Measurements from ENCODE around the gene KMT5B. TPM values are rescaled to one million over a fixed set of nuclear protein-coding genes. Genes with fewer than 3 reads are reported as not detected.

KMT5B gene
- polyA plus RNA-seq, 1 experiment: 17.2 TPM

DNA sequence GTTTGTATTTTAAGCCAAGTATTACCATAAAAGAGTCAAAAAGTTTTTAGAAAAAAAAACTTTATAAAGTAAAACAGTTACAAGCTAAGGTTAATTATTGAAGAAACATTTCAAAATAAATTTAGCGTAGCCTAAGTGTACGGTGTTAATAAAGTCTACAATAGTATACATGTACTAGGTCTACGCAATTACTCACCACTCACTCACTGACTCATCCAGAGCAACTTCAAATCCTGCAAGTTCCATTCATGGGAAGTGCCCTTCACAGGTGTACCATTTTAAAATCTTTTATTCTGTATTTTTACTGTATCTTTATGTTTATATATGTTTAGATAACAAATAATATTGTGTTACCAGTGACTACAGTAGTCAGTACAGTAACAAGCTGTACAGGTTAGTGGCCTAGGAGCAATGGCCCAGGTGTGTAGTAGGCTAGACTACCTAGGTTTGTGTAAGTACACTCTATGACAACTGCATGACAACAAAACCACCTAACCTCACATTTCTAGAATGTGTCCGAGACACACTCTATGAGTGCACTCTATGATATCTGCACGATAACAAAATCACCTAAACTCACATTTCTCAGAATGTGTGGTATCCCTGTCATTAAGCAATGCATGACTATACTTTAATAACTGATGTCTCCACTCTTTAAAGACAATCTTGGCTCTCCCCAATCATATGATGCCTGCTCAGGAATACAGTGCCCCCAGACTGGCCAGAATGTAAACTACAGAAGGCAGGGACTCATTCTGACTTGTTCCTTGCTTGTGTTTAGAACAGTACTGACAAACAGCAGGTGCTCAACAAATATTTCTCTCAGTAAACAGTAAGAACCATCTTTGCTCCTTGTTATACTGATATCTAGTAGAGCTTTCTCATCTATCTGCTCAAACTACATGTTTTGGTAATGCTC is 21.2 kb downstream of the KMT5B start:
- Histone ChIP-seq H3K27ac (ENCODE audit: low read depth, low read length) (no peak overlapping the region), H3K4me3 (ENCODE audit: low read depth, low read length) (no peak overlapping the region), H3K9me3 (ENCODE audit: control insufficient read depth, insufficient read depth, low read length) (no peaks in the 10 kb centered on the region), H3K27me3 (ENCODE audit: control insufficient read depth, insufficient read depth, low read length) (no peaks in the 10 kb centered on the region)
- TF ChIP-seq CTCF (IDR thresholded peaks at IDR 0.05; ENCODE audit: low read depth, low read length): no peak
- POLR2A ChIA-PET: no interaction called here
- DNase-seq (ENCODE audit: low read depth, low spot score): no peak
- CTCF ChIA-PET: interaction anchor here (0.7 to 2.6 kb wide), 3 partner anchors 15 to 21 kb away, joined by 3 to 13 read pairs (median 9); no protein-coding TSS in a partner anchor

DNA sequence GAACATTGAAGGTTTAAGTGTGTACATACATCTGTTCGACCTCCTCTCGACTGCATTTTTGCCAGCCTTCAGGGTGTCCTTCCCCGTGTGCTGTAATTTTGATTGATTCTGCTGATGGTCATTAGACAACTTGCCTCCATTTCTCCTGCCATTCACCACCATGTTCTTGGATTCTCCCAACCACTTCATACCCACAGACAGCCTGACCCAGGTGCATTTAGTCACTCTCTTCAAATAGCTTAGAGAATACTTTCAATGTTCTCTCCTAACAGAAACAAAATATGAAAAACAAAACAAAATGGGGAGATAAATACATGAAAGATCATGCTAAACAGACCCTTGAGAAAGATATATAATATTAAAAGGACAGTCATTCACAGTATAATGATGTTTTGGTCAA is 23.2 kb downstream of the KMT5B start:
- CTCF ChIA-PET: no interaction called here

GRCh38 chr11:68189082-68189481 is 24.0 kb downstream of the KMT5B start:
- CTCF ChIA-PET: no interaction called here
- TF ChIP-seq CTCF (IDR thresholded peaks at IDR 0.05; ENCODE audit: low read depth, low read length): no peak
- POLR2A ChIA-PET: no interaction called here
- Histone ChIP-seq H3K27ac (ENCODE audit: low read depth, low read length) (no peak overlapping the region), H3K9me3 (ENCODE audit: control insufficient read depth, insufficient read depth, low read length) (no peaks in the 10 kb centered on the region), H3K27me3 (ENCODE audit: control insufficient read depth, insufficient read depth, low read length) (no peaks in the 10 kb centered on the region), H3K4me3 (ENCODE audit: low read depth, low read length) (no peak overlapping the region)
- no peak for DNase-seq (ENCODE audit: low read depth, low spot score)

More for the DNA sequence above, 23.2 kb downstream of the KMT5B start:
- no peak overlapping the region for H3K27ac ChIP-seq (ENCODE audit: low read depth, low read length)
- TF ChIP-seq CTCF (IDR thresholded peaks at IDR 0.05; ENCODE audit: low read depth, low read length): no peak
- H3K27me3 ChIP-seq (ENCODE audit: control insufficient read depth, insufficient read depth, low read length): no peaks in the 10 kb centered on the region
- DNase-seq (ENCODE audit: low read depth, low spot score): no peak
- H3K9me3 ChIP-seq (ENCODE audit: control insufficient read depth, insufficient read depth, low read length): no peaks in the 10 kb centered on the region
- POLR2A ChIA-PET: no interaction called here
- no peak overlapping the region for H3K4me3 ChIP-seq (ENCODE audit: low read depth, low read length)

DNA sequence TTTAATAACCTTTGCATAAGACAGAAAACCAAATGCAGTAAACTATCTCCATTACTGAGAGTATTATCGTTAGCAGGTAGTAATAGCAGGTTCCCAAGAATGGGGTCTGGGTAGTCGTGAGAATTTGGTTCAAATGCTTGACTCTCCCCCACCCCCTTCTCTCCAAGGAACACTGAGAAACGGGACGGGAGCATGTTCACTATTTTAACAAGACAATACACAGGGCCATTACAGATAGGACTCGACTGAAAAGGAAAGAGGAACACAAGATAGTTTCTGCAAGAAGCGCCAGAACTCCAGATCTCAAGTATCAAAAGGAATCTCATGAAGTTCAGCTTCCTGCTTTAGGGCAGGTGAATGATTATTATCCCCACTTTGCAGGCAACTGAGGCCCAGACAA is 27.0 kb downstream of the KMT5B start:
- H3K27ac ChIP-seq (ENCODE audit: low read depth, low read length): no peak overlapping the region
- DNase-seq (ENCODE audit: low read depth, low spot score): no peak
- no peaks in the 10 kb centered on the region for H3K27me3 ChIP-seq (ENCODE audit: control insufficient read depth, insufficient read depth, low read length)
- no peak for TF ChIP-seq CTCF (IDR thresholded peaks at IDR 0.05; ENCODE audit: low read depth, low read length)
- ChIA-PET POLR2A (no interaction called here), CTCF (interaction anchor here (0.8 to 0.9 kb wide), 2 partner anchors 21 to 111 kb away, joined by 3 read pairs; no protein-coding TSS in a partner anchor)
- H3K9me3 ChIP-seq (ENCODE audit: control insufficient read depth, insufficient read depth, low read length): no peaks in the 10 kb centered on the region
- no peak overlapping the region for H3K4me3 ChIP-seq (ENCODE audit: low read depth, low read length)

GRCh38 chr11:68181719-68182451 is 31.2 kb downstream of the KMT5B start:
- CTCF ChIA-PET: interaction anchor here (1.2 kb wide), 2 partner anchors 24 to 27 kb away, joined by 3 read pairs; no protein-coding TSS in a partner anchor
- peak; percentile 45 for DNase-seq (ENCODE audit: low read depth, low spot score)
- TF ChIP-seq CTCF (IDR thresholded peaks at IDR 0.05; ENCODE audit: low read depth, low read length): no peak
- POLR2A ChIA-PET: no interaction called here
- Histone ChIP-seq H3K9me3 (ENCODE audit: control insufficient read depth, insufficient read depth, low read length) (no peaks in the 10 kb centered on the region), H3K27me3 (ENCODE audit: control insufficient read depth, insufficient read depth, low read length) (no peaks in the 10 kb centered on the region), H3K4me3 (ENCODE audit: low read depth, low read length) (no peak overlapping the region), H3K27ac (ENCODE audit: low read depth, low read length) (peak overlapping the region; percentile 81)

Measured in AG04450 (cell line).